ENCODE measurements around the gene ZNF514.

- TF ChIP-seq EZH2 (IDR thresholded peaks at IDR 0.05; ENCODE audit: insufficient read depth, low read length) (no peak), CTCF (IDR thresholded peaks at IDR 0.05; ENCODE audit: insufficient read depth, low read depth, low read length) (no peak)
Measured at GRCh38 chr2:95204396-95204795, 44.7 kb upstream of the ZNF514 start.
